PC-9 (cell line): Measurements from ENCODE around the gene IDS.

Experiments used
- EZH2 ChIP-seq: fragments of 200-600 bp; sonication (generic); IDR thresholded peaks from 2 replicates; pipeline ENCODE4 v1.8.0; 2017; ENCODE audit warnings: antibody characterized with exemption, low read depth
- TF ChIP-seq, protein P1 (sequence below): fragments of 200-600 bp; sonication (generic); conservative IDR thresholded peaks from 2 replicates; pipeline ENCODE4 v1.6.1; 2017; ENCODE audit warnings: mixed run types, antibody characterized with exemption, mild to moderate bottlenecking, moderate library complexity

- TF ChIP-seq, protein P1, sequence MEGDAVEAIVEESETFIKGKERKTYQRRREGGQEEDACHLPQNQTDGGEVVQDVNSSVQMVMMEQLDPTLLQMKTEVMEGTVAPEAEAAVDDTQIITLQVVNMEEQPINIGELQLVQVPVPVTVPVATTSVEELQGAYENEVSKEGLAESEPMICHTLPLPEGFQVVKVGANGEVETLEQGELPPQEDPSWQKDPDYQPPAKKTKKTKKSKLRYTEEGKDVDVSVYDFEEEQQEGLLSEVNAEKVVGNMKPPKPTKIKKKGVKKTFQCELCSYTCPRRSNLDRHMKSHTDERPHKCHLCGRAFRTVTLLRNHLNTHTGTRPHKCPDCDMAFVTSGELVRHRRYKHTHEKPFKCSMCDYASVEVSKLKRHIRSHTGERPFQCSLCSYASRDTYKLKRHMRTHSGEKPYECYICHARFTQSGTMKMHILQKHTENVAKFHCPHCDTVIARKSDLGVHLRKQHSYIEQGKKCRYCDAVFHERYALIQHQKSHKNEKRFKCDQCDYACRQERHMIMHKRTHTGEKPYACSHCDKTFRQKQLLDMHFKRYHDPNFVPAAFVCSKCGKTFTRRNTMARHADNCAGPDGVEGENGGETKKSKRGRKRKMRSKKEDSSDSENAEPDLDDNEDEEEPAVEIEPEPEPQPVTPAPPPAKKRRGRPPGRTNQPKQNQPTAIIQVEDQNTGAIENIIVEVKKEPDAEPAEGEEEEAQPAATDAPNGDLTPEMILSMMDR = no peak
- no peak for TF ChIP-seq EZH2
Measured at GRCh38 chrX:149491812-149492211, 13.3 kb downstream of the IDS start.
